ENCODE results near the gene MREG.
"Not testable (repeated sequence)": the region's sequence is repeated elsewhere in the genome, so short reads cannot be mapped to it uniquely, and the experiment has no call there.

MREG gene

DNA sequence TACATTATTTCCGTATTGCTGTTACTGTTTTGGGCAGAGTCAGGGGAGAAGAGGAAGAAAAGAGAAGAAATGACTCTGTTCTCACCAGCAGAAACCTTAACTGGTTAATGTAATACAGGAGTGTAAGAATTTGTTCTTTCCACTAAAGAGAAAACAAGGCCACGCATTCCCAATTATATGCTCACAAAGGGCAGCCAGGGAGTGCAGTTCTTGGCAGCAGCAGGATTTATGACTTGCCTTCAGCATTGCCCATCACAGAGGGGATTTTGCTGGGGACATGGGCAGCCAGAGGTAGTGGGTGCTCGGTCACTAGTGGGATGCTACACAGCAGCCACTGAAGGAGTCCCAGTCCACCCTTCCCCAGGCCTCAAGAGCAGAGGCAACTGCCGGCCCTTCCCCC is 18.4 kb downstream of the MREG start:
- DNase-seq (ENCODE audit: extremely low read depth in 1 of 2, low read depth in 1 of 2), result no peak

DNA sequence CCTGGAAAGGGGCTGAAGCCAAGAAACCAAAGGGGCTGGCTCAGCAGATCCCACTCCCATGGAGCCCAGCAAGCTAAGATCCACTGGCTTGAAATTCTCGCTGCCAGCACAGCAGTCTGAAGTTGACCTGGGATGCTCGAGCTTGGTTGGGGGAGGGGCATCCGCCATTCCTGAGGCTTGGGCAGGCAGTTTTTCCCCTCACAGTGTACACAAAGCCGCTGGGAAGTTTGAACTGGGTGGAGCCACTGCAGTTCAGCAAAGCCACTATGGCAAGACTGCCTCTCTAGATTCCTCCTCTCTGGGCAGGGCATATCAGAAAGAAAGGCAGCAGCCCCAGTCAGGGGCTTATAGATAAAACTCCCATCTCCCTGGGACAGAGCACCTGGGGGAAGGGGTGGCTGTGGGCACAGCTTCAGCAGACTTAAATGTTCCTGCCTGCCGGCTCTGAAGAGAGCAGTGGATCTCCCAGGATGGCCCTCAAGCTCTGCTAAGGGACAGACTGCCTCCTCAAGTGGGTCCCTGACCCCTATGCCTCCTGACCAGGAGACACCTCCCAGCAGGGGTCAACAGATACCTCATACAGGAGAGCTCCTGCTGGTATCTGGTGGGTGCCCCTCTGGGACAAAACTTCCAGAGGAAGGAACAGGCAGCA is 24.7 kb downstream of the MREG start:
- not testable (repeated sequence) for DNase-seq (ENCODE audit: extremely low read depth in 1 of 2, low read depth in 1 of 2)

GRCh38 chr2:215985257-215985656 is 28.1 kb downstream of the MREG start:
- DNase-seq (ENCODE audit: extremely low read depth in 1 of 2, low read depth in 1 of 2), result no peak

DNA sequence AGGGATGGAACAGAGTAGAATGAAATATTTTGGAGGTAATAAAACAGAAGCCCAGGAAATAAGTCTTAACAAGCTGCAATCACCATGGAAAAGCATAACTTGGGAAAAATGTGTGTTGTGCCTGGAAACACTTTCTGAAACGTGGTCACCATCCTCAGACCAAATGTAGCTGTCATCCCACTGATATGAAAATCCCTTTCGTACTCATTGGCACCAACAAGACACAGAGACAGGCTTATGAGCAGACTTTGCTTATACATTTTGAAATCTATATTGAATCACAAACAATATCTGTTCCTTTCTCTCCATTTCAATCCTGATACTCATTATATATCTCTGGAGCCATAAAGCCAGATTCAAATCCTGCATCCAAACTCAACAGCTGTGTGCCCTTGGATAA is 28.7 kb downstream of the MREG start:
- DNase-seq (ENCODE audit: extremely low read depth in 1 of 2, low read depth in 1 of 2), result no peak

GRCh38 chr2:215983581-215984351 is 29.6 kb downstream of the MREG start:
- DNase-seq (ENCODE audit: extremely low read depth in 1 of 2, low read depth in 1 of 2), result no peak

DNA sequence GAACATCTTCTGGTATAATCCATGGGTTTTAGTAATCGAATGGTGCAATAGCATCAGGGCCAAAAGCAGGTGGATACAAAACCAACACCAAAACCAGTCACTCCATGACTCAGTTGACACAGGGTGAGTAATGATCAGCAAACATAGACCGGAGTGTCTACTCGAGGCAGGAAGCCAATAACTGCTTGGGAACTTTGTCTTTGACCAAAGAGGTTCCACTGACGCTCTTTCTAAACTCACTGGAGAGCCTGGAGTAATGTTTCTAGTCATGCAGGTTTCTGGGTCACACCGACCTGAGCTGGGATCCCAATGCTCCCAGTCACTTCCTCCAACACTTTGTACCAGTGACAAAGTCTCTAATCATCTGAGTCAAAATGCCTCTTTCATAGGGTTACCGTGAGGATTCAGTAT is 30.9 kb downstream of the MREG start:
- DNase-seq (ENCODE audit: extremely low read depth in 1 of 2, low read depth in 1 of 2), result no peak

GRCh38 chr2:215981115-215981514 is 32.2 kb downstream of the MREG start:
- no peak for DNase-seq (ENCODE audit: extremely low read depth in 1 of 2, low read depth in 1 of 2)

DNA sequence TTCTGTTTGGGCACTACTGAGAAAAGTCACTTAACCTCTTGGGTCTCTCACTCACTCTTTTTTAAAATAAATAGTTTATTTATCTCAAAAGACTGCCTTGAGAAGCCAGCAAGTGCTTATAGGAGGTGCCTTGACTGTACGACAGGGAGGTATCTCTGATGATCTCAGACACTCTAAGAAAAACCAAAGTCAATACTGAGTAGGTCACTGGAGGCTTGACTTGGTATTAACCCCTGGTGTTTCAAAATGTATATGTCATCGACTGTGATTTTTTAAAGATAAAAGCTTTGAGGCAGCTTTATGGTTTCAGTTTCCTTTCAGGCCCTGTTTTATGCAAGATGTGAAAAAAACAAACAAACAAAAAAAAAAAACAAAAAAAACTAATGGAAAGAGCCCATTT is 33.7 kb downstream of the MREG start:
- DNase-seq (ENCODE audit: extremely low read depth in 1 of 2, low read depth in 1 of 2), result no peak

GRCh38 chr2:215974700-215975429 is 38.5 kb downstream of the MREG start:
- no peak for DNase-seq (ENCODE audit: extremely low read depth in 1 of 2, low read depth in 1 of 2)

DNA sequence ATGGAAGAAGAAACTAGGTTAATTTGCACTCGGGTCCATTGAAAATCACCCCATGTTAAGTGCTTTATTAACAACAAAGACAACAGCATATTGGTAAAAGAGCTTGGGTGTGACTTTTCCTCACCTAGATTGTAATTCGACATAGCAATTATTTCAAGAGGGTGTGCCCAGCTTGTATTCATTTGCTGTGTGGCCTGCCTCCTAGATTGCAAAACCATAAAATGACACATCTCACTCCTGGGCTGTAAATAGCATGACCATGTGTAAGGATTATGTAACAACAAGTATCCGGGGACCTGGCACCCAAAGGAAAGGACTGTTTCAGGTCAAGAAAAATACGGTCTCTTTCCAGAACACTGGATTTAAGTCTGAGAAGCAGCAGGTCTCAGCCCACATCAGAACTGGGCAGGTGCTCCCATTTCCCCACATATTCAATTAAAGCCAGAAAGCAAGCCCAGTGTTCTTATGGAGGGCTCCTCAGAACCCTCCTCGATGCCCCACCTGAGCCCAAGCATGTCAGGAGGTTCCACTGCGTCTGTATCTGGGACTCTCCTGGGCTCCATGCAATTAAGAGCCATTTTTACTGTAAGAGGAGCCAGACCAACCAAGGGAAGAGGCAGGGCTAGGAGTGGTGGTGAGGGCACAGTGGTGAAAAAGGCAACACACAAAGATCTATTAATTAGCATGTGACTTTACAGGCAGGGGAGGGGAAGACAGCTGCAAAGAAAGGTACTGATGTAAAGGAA is 39.2 kb downstream of the MREG start:
- no peak for DNase-seq (ENCODE audit: extremely low read depth in 1 of 2, low read depth in 1 of 2)

- DNase-seq (ENCODE audit: extremely low read depth in 1 of 2, low read depth in 1 of 2), result no peak
These were observed 40.1 kb downstream of the MREG start for GRCh38 chr2:215973145-215973792.

- DNase-seq (ENCODE audit: extremely low read depth in 1 of 2, low read depth in 1 of 2), result no peak
These were observed 41.7 kb downstream of the MREG start for GRCh38 chr2:215971671-215972070.

- DNase-seq (ENCODE audit: extremely low read depth in 1 of 2, low read depth in 1 of 2), result not testable (repeated sequence)
These were observed 42.5 kb downstream of the MREG start for GRCh38 chr2:215970894-215971293.

GRCh38 chr2:215970425-215970824 is 42.9 kb downstream of the MREG start:
- no peak for DNase-seq (ENCODE audit: extremely low read depth in 1 of 2, low read depth in 1 of 2)

- no peak for DNase-seq (ENCODE audit: extremely low read depth in 1 of 2, low read depth in 1 of 2)
These were observed 44.1 kb downstream of the MREG start for GRCh38 chr2:215969131-215969841.

- DNase-seq (ENCODE audit: extremely low read depth in 1 of 2, low read depth in 1 of 2), result no peak
These were observed 44.9 kb downstream of the MREG start for GRCh38 chr2:215968499-215968898.

DNA sequence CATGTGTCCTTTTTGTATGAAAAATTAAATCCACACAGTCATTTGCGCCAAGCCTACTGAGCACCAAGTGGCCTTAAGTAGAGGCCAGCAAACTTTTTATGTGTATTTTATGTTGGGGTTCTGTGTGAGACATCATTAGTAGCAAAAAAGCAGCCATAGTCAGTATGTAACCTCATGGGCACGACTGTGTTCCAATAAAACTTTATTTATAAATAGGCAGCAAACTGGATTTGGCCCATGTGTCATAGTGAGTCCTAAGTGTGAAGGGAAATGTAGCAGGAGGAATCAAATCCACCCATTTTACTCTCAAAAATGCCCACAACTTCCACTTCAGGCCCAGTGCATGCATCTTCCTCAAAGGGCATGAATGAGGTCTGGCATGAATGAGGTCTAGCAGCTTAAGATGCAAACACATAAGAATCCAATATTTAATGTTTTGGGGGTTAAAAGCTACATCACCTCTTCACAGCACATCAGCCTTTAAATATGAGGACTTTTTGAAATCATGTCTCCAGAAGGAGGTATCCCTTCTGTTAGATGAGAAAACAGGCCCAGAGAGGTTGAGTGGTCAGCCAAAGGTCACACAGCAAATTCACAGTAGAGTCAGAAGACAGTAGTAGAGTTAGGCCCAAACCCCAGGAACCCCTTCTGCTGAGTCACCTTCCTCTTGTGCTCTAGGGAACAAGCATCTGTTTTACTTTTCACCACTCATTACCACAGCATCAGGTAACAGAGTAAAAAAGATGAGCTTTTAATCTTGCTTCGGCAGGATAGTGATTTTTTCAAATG is 45.6 kb downstream of the MREG start:
- DNase-seq (ENCODE audit: extremely low read depth in 1 of 2, low read depth in 1 of 2), result no peak

- no peak for DNase-seq (ENCODE audit: extremely low read depth in 1 of 2, low read depth in 1 of 2)
These were observed 46.4 kb downstream of the MREG start for GRCh38 chr2:215966951-215967350.

GRCh38 chr2:215966274-215966673 is 47.1 kb downstream of the MREG start:
- DNase-seq (ENCODE audit: extremely low read depth in 1 of 2, low read depth in 1 of 2), result no peak

Measured in activated CD8-positive, alpha-beta memory T cell treated with anti-CD3 and anti-CD28 coated beads for 1 hour (primary cell).